GM19395 (cell line): Measurements from ENCODE around the gene CDAN1.
"Not testable (repeated sequence)": the region's sequence is repeated elsewhere in the genome, so short reads cannot be mapped to it uniquely, and the experiment has no call there.

Experiments
- ATAC-seq: cut with Tn5 transposase; IDR thresholded peaks from one replicate; pipeline ENCODE4 v1.9.1; 2021; ENCODE audit warnings: mild to moderate bottlenecking, moderate library complexity; ENCODE audit not compliant: unreplicated experiment

Gene CDAN1

DNA sequence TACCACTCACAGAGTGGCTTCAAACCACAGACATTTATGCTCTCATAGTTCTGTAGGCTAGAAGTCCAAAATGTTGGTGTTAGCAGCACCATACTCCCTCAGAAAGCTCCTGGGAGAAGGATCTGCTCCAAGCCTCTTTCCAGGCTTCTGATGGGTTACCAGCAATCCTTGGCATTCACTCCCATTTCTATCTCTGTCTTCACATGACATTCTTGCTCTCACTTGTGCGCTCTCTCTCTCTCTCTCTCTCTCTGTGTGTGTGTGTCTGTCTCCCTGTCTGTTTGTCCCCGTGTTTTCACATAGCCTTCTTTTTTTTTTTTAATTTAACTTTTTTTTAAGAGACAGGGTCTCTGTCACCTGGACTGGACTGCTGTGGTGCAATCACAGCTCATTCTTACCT is 26.3 kb downstream of the CDAN1 start:
- ATAC-seq: no peak

DNA sequence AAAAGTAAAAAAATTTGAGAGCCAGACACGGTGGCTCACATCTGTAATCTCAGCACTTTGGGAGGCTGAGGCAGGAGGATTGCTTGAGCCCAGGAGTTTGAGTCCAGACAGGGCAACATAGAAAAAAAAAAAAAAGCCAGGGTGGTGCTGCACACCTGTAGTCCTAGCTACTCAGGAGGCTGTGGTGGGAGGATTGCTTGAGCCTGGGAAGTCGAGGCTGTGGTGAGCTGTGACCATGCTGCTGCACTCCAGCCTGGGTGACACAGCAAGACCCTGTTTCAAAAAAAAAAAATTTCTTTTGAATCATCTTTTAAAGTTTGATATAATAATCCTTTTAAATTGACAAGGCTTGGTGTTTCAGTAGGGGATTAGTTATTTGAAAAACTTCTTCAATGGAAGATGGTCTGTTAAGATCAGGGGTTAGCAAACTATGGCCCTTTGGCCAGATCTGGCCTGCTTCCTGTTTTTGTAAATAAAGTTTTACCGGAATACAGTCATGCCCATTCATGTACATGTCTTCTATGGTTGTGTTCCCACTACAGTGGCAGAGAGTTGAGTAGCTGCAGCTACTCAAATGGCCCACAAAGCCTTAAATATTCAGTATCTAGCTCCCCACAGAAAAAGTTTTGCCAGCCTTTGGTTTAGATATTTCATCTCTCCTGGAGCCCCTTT is 28.9 kb downstream of the CDAN1 start:
- ATAC-seq: no peak

DNA sequence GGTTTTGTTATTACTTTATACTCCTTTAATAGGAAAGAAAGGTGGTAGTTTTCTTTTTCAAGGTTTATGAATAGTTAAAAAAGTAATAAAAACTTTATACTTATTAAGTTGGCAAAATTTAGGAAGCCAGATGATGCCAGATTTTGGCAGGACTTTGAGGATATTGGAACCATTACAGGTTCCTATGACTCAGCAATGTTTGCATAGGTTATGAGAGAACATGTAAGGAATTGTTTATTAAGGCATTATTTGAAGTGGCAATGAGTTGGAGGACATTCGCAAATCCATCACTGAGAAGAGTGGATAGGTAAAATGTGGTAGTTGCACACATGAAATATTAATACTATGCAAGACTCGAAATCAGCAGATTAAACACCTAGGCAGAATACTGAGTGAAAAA is 29.9 kb downstream of the CDAN1 start:
- no peak for ATAC-seq

DNA sequence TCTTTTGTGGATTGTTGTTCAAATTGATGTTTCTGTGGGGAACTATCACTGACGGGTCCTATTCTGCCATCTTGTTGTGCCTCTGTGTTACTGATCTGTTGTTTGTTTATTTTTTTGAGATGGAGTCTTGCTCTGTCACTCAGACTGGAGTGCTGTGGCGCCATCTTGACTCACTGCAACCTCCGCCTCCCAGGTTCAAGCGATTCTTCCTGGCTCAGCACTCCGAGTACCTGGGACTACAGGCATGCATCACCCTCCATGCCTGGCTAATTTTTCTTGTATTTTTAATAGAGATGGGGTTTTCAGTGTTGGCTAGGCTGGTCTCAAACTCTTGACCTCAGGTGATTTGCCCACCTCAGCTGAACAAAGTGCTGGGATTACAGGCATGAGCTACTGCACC is 31.6 kb downstream of the CDAN1 start:
- ATAC-seq: no peak

DNA sequence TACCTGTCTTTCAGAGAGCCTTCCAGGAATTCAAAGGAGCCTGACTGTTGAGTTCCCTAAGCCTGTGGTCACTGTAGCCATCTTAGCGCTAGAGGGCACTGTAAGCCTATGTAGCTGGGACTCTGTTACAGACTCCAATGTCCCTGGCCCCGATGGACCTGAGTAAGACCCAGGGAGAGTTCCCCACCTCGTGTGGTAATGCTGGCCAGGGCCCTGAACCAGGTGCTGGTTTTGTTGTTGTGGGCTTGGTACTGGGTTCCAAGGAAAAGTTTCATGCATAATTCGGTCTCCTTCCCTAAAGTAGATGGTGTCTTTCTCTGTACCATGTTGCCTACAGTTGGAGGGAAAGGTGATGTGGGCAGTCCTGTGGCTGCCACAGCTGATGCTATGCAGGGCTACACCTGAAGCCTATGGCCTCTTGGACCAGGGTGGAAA is 32.4 kb downstream of the CDAN1 start:
- no peak for ATAC-seq

DNA sequence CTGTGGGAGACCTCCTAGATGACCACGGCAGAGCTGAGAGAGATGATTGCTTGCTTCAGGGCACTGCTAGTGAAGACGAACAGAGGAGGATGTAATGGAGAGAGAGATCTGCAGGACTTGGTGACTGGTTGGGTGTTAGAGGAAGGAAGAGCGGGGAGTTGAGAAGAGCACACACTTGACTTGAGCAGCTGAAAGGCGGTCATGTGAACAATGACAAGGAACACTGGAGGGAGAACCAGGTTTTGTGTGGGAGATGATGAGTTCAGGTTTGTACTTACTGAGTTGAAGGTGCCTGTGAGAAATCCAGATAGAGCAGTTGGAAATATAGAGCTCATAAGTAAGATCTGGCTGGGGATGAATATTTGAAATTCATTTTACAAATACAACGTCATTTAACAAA is 40.3 kb downstream of the CDAN1 start:
- ATAC-seq: no peak

DNA sequence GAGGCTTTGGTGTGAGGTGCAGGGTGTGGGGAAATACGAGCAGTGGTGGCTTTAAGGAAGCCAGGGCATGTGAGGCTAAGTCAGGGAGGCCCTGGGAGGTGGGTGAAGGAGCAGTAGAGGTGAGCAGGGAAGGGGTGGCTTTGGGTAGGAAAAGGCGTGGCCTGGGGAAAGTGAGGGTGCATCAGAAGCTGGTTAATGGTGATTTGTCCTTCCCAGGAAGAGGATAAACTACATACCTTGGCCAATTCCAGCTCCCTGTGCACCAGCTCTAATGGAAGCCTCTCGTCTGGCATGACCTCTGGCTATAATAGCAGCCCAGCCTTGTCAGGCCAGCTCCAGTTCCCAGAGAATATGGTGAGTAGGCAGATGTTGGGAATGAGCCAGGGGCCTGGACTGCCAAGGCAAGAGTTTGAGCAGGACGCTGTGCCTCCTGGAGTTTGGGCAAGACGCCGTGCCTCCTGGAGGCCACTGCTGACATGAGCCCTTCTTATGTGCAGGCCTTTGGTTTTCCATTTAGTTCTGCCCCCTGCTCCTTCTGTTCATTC is 41.3 kb downstream of the CDAN1 start:
- no peak for ATAC-seq

DNA sequence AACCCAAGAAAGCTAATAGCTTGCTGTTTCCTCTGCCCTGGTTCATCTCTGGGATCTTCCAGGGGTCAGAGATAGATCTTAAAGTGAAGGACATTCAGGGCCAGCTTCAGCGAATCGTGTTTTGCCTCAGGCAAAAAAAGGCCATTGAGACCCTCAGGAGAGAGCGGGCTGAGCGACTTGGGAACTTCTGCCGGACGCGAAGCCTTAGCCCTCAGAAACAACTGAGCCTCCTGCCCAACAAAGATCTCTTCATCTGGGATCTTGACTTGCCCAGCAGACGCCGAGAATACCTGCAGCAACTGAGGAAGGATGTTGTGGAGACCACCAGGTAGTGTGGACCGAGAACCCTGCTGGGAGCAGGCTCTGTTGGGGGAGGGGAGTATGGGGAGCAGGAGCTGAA is 42.5 kb downstream of the CDAN1 start:
- ATAC-seq: no peak

DNA sequence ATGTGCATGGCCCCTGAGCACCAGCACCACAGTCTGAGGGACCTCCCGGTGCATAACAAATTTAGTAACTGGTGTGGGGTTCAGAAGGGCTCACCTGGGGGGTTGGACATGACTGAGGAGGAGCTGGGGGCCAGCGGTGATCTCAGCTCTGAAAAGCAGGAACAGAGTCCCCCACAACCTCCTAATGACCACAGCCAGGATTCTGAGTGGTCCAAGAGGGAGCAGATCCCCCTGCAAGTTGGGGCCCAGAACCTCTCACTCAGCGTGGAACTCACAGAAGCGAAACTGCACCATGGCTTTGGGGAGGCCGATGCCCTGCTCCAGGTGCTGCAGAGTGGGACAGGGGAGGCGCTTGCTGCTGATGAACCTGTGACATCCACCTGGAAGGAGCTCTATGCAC is 43.0 kb downstream of the CDAN1 start:
- no peak for ATAC-seq

DNA sequence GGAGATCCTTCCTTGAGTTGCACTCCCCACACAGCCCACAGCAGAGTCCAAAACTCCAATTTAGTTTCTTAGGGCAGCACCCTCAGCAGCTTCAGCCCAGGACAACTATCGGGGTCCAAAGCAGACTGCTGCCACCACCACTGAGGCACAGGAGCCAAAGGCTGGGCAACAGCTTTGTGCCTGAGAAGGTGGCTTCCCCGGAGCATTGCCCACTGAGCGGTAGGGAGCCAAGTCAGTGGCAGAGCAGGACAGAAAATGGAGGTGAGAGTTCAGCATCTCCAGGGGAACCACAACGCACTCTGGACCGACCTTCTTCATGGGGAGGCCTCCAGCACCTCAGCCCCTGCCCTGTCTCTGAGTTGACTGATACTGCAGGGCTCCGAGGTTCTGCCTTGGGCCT is 43.4 kb downstream of the CDAN1 start:
- no peak for ATAC-seq

DNA sequence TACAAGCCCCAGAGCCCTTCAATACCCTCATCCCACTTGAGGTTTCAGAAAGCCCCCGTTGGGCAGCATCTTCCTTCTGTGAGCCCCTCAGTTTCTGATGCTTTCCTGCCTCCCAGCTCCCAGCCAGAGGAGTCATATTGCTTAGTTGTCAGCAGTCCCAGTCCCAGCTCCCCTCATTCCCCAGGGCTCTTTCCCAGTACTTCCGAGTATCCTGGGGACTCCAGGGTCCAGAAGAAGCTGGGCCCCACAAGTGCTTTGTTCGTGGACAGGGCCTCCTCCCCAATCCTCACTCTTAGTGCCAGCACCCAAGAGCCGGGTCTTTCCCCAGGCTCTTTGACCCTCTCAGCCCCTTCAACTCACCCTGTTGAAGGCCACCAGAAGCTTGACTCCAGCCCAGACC is 43.9 kb downstream of the CDAN1 start:
- ATAC-seq: no peak

DNA sequence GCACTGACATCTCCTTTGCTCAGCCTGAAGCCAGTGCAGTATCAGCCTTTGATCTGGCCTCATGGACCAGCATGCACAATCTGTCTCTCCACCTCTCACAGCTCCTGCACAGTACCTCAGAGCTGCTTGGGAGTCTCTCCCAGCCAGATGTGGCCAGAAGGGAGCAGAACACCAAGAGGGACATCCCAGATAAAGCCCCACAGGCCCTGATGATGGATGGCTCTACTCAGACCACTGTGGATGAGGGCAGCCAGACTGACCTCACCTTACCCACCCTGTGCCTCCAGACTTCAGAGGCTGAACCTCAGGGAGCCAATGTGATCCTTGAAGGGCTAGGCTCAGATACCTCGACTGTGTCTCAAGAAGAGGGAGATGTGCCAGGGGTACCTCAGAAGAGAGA is 44.4 kb downstream of the CDAN1 start:
- no peak for ATAC-seq

DNA sequence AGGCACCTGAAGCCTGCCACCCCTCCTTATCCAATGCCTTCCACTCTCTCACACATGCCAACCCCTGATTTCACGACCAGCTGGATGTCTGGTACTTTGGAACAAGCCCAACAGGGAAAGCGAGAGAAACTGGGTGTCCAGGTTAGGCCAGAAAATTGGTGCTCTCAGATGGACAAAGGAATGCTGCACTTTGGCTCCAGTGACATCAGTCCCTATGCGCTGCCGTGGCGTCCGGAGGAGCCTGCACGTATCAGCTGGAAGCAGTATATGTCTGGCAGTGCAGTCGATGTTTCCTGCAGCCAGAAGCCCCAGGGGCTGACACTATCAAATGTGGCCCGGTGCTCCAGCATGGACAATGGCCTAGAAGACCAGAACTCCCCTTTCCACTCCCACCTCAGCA is 45.2 kb downstream of the CDAN1 start:
- ATAC-seq: no peak

DNA sequence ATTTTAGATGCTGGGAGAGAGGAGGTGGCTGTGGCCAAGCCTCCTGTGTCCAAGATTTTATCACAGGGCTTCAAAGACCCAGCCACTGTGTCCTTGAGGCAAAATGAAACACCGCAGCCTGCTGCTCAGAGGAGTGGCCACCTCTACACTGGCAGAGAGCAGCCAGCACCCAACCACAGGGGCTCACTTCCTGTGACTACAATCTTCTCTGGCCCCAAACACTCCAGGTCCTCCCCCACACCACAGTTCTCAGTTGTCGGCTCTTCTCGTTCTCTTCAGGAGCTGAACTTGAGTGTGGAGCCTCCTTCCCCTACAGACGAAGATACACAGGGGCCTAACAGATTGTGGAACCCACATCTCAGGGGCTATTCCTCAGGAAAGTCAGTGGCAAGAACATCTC is 45.6 kb downstream of the CDAN1 start:
- no peak for ATAC-seq

DNA sequence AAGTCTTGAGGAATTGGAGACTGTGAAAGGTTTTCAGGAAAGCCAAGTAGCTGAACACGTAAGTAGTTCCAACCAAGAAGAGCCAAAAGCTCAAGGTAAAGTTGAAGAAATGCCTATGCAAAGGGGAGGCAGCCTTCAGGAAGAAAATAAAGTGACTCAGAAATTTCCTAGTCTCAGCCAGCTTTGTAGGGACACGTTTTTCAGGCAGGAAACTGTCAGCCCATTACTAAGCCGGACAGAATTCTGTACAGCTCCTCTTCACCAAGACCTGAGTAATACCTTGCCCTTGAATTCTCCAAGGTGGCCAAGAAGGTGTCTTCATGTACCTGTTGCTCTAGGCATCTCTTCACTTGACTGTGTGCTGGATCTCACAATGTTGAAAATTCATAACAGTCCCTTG is 48.6 kb downstream of the CDAN1 start:
- ATAC-seq: no peak

DNA sequence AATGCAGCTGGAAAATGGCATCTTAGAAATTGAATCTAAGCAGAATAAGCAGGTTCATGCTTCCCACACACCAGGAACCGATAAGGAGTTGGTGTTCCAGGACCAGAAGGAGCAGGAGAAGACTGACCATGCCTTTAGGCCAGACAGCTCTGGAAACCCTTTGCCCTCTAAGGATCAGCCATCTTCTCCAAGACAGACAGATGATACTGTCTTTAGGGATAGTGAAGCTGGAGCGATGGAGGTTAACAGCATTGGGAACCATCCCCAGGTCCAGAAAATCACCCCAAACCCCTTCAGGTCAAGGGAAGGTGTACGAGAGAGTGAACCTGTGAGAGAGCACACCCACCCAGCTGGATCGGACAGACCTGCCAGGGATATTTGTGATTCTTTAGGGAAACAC is 49.2 kb downstream of the CDAN1 start:
- no peak for ATAC-seq

DNA sequence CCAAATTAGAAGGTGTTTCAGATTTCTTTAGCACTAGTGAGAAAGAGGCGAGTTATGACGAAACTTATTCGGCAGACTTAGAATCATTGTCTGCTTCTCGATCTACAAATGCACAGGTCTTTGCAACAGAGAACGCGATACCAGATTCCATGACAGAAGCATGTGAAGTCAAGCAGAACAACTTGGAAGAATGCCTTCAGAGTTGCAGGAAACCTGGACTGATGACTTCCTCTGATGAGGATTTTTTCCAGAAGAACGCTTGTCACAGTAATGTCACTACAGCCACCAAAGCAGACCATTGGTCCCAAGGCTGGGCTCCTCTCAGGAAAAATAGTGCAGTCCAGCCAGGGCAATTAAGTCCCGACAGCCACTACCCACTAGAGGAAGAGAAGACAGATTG is 50.6 kb downstream of the CDAN1 start:
- no peak for ATAC-seq

DNA sequence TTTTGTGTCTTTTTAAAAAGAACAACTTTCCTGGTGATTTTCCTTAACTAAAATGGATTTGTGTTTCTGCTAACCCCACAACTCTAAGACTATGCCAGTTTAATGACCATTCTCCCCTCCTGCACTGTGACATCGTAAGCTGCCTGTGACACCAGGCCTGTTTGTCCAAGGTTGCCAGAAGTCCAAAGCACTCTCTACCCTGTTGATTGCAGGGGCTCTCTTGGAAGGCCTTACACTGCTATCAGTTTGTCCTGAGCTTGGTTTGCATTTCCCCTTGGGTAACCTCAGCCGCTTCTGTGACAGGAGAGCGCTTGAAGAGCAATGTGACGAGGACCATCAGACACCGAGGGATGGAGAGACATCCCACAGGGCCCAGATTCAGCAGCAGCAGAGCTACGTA is 55.8 kb downstream of the CDAN1 start:
- ATAC-seq: no peak

DNA sequence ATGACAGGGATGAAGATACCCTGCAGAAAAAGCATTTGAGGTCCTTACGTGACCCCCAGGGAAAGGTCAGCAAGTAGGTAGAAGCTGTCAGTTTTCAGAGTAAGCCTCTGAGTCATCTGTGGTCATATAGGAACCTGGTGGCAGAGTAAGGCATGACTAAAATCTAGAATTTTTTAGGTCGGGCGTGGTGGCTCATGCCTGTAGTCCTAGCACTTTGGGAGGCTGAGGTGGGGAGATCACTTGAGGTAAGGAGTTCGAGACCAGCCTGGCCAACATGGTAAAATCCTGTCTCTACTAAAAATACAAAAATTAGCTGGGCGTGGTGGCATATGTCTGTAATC is 56.8 kb downstream of the CDAN1 start:
- not testable (repeated sequence) for ATAC-seq

DNA sequence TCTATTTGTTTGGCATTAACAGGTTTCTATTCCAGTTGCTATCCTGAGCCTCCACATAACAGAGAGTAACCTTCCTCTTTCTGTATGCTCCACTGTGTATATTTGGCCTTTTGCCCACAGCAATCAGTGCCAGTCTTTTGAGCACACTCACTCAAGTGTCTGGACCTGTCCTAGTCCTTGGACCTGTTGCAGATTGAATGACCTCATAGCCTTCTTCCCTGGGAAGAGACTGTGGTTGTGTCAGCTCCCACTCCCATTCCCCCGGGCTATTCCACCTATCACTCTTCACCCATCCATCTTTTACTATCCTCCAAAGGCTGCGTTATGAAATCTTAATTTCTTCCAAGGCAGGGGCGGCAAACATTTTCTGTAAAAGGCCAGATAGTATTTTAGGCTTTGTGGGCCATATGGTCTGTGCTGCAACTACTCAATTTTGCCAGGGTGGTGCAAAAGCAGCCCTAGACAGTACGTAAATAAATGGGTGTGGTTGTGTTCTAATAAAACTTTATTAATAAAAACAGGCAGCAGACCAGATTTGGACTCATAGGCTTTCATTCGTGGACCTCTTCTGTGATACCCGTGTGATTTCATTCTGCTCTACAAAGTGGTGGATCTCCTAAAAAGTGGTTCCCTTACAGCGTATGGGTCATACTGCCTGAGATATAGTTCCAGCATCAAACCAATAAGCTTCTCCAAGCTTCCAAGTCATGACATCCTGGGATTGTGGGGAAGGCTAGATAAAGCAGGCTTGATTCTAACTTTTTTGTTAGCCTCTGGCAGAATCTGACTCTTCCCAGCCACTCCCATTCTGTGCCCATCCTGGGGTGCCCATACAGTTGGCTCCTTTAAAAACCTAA is 57.4 kb downstream of the CDAN1 start:
- no peak for ATAC-seq

DNA sequence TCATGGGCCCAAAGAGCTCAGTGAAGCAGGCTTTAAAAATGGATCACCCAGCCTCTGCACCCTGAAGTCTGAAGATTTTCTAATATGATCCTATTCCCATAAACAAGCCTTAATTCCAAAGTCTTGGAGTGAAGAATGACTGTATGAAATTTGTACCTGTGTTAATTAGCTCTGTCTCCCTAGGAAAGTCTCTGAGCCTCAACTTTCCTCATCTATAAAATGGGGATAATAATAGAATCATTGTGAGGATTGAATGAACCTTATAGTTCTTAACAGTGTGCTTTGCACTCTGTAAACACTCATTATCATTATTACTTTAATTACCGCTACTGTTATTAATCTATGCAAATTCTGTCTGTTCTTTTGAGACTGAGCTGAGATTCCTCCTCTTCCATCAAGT is 61.9 kb downstream of the CDAN1 start:
- no peak for ATAC-seq

DNA sequence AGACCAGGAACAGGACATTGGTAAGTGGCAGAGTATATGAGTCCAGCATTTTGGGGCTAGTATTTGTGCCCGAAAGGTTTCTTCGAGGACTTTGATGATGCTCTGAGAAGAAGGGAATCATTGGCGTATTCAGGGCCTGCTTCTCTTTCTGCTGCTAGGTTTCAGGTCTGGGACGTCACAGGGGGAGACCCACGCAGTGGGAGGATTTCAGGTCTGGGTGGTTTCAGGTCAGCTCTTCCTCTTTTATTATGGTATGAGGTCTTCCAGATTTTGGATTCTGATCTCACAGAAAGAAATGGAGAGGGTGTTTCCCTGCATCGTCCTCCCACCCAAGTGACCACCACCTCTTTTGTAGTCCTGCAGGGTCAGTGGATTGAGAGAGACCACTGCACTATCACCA is 62.5 kb downstream of the CDAN1 start:
- no peak for ATAC-seq
